NT2/D1 (cell line): ENCODE data around the gene TFDP2.

Experiments
- YY1 ChIP-seq: IDR thresholded peaks from 2 replicates; pipeline ENCODE4 v1.6.1; 2011; ENCODE audit not compliant: insufficient read length, insufficient read depth
- ZNF274 ChIP-seq: IDR thresholded peaks from 2 replicates; pipeline ENCODE4 v1.6.1; 2011; ENCODE audit warnings: mild to moderate bottlenecking, low read depth, low read length

DNA sequence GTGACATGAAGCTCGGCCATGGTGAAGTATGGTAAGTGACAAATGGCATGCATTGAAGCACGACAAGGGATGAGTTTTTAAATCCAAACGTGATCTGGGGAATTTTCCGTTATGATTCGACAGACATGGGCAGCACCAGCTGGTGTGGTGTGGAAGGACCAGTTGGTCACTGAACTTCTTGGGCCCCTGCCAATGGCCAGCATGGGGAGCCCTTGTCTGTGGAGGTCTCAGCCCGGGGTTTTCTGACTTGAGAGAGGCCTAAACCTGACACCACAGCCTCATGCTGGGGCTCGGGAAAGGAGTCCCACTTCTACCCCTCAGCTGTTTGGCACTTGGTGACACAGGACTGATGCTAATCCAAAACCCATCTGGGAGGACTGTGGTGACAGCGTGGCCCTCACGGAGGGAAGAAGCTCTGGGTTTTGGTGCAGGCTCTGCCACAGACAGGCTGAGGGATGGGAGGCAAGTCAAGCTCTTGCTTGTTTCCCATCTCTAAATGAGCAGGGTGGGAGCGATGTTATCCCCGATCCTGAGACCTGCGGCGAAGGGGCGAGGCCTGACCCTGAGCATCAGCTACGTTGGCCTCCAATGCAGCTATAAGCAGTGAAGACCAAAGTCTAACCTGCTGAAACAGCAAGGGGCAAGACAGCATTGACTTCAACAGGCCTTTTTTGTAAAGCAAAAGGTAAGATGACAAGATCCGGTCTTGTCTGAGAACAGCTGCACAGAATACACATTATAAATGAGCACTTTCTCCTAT lies 203.4 kb downstream of the TFDP2 start:
- no peak for TF ChIP-seq ZNF274
- TF ChIP-seq YY1 = no peak
